ENCODE results near the gene MTCL1.

DNA sequence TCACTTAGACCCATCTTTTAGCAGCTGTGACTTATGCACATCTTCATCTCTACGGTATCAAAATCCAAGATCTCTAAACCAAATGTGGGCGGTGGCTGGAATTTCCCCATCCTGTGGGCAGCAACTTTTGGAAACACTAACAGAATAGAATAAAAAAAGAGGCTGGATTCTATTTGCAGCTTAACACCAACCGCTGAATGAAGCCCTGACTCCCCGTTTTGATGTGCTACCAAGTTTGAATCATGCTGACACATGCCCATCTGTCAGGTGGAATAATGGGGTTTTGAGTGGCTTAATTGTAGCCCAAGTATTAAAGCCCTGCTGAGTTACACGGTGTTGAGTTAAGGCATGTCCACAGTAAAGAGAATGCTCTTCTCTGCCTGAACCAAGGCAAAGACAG lies 165.2 kb downstream of the MTCL1 start:
- TF ChIP-seq, protein P1, sequence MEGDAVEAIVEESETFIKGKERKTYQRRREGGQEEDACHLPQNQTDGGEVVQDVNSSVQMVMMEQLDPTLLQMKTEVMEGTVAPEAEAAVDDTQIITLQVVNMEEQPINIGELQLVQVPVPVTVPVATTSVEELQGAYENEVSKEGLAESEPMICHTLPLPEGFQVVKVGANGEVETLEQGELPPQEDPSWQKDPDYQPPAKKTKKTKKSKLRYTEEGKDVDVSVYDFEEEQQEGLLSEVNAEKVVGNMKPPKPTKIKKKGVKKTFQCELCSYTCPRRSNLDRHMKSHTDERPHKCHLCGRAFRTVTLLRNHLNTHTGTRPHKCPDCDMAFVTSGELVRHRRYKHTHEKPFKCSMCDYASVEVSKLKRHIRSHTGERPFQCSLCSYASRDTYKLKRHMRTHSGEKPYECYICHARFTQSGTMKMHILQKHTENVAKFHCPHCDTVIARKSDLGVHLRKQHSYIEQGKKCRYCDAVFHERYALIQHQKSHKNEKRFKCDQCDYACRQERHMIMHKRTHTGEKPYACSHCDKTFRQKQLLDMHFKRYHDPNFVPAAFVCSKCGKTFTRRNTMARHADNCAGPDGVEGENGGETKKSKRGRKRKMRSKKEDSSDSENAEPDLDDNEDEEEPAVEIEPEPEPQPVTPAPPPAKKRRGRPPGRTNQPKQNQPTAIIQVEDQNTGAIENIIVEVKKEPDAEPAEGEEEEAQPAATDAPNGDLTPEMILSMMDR (IDR thresholded peaks at IDR 0.05) = no peak
- TF ChIP-seq POLR2A (IDR thresholded peaks at IDR 0.05) (no peak), POLR2AphosphoS5 (IDR thresholded peaks at IDR 0.05) (no peak)
